ENCODE results near the gene DEFB129.

- TF ChIP-seq POLR2A (IDR thresholded peaks at IDR 0.05; ENCODE audit: low read depth) (no peak), CTCF (IDR thresholded peaks at IDR 0.05) (no peak), EP300 (IDR thresholded peaks at IDR 0.05) (no peak)
These were observed 16.1 kb upstream of the DEFB129 start for GRCh38 chr20:210809-211502.
